ENCODE measurements around the gene DACT3.
A peak's percentile ranks its signal among the peaks of the same experiment; 100 is the strongest.

Gene DACT3

DNA sequence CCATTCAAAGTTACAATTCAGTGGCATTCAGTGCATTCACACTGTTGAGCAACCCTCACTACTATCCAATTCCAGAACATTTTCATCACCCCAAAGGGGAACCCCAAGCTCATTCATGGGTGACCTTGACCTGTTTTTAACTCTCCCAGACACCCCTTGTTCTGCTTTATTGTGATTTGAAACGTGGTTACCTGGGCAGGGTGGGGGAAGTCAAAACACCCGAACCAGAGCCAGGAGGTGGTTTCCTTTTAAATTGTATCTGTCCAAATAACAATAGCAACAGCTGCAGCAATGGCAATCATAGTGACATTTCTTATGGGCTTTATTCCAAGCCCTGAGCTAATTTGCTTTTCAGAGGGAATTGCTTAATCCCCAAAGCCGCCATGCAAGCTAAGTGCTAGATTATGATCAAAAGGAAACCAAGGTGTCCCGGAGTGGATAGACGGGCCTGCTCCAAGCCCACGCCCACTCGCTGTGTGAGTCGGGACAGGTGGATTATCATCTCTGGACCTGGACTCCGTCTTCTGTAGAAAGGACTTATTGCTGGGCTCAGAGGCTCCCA, 42.2 kb downstream of the DACT3 start:
- DNase-seq (ENCODE audit: insufficient read length, low spot score) (no peak), FAIRE-seq (no peak)
- TF ChIP-seq, protein P1, sequence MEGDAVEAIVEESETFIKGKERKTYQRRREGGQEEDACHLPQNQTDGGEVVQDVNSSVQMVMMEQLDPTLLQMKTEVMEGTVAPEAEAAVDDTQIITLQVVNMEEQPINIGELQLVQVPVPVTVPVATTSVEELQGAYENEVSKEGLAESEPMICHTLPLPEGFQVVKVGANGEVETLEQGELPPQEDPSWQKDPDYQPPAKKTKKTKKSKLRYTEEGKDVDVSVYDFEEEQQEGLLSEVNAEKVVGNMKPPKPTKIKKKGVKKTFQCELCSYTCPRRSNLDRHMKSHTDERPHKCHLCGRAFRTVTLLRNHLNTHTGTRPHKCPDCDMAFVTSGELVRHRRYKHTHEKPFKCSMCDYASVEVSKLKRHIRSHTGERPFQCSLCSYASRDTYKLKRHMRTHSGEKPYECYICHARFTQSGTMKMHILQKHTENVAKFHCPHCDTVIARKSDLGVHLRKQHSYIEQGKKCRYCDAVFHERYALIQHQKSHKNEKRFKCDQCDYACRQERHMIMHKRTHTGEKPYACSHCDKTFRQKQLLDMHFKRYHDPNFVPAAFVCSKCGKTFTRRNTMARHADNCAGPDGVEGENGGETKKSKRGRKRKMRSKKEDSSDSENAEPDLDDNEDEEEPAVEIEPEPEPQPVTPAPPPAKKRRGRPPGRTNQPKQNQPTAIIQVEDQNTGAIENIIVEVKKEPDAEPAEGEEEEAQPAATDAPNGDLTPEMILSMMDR (IDR thresholded peaks at IDR 0.05; ENCODE audit: insufficient read depth, missing control alignments): no peak

DNA sequence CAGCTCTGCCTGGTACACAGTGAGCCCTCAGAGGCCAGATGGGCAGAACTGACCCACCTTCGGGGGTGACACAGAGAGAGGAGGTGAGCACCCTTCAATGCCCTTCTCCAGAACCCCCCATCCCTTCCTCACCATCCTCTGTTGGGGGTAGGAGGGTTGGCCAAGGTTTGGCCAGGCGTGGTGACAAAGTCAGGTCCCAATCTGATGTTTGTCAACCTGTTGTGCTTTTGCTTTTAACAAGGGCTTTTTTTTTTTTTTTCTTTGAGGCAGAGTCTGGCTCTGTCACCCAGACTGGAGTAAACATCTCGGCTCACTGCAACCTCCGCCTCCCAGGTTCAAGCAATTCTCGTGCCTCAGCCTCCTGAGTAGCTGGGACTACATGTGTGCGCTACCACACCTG, 43.4 kb downstream of the DACT3 start:
- TF ChIP-seq, protein P1 (IDR thresholded peaks at IDR 0.05; ENCODE audit: insufficient read depth, missing control alignments): no peak
- DNase-seq (ENCODE audit: insufficient read length, low spot score) (no peak), FAIRE-seq (no peak)

DNA sequence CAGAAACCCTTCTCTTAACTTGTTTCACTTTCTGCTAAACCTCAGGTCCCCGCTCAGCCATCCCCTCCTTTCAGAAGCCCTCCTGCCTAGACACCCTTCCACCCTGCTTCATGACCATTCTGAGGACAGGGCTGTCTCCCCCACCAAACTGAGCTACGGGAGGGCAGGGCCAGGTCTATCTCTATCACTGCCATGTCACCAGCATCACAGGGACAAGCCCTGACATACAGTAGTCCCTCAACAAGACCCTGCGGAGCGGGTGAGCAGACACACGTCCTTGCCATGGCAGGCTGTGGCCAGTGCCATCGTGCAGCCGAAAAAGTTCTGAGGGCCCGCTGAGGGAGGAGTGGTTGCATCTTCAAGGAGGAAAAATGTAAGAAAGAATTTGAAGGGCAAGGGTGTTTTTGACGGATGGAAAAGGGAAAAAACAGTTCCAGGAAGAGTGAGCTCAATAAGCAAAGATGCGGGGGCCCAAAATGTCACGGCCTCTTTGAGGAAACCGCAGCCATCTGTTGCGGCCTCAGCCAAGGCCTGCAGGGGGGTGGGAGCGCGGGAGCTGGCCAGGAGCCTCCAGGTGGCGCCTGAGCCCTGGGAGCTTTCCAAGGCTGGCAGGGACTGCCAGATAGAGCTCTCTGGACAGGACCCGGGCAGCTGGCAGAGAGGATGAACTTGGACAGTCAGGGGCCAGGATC, 44.2 kb downstream of the DACT3 start:
- FAIRE-seq (no peak), DNase-seq (ENCODE audit: insufficient read length, low spot score) (peak; percentile 78)
- TF ChIP-seq, protein P1 (IDR thresholded peaks at IDR 0.05; ENCODE audit: insufficient read depth, missing control alignments): peak; percentile 55

DNA sequence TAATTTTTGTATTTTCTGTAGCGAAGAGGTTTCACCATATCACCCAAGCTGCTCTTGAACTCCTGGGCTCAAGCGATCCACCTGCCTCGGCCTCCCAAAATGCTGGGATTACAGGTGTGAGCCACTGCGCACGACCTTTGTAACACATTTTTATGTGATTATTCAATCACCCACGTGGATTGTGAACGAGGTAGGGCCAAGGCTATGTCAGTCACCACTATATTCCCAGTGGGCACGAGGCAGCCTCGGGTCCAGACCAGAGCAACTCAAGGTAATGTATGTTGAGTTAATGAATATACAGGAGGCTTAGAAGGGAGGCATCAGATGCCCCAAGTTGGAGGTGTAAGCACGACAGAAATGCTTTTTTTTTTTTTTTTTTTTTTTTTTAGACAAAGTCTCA, 45.0 kb downstream of the DACT3 start:
- DNase-seq (ENCODE audit: insufficient read length, low spot score): no peak
- FAIRE-seq: no peak
- TF ChIP-seq, protein P1 (IDR thresholded peaks at IDR 0.05; ENCODE audit: insufficient read depth, missing control alignments): no peak

DNA sequence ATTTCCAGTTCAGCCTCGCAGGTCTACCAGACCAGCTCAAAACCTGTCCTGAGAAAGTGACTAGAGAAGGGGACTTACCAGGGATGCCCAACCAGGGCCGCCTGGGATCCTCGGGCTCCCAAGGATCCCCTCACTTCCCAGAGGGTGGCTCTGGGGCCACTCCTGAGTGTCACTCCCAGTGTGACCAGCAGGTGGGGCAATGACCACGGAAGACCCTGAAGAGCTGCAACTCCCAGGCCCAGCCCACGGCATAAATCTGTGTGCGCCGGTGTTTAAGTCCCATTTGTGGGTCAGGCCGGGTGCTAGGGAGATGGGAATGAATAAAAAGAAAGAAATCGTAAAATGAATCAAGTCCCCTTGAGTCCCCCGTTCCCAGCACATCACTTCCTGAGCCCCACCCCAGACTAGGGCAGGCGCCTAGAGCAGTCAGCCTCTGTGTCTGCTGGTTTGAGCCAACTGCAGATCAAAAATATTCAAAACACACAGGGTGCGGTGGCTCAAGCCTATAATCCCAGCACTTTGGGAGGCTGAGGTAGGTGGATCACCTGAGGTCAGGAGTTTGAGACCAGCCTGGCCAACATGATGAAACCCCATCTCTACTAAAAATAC, 46.8 kb downstream of the DACT3 start:
- DNase-seq (ENCODE audit: insufficient read length, low spot score) (peak; percentile 91), FAIRE-seq (no peak)

DNA sequence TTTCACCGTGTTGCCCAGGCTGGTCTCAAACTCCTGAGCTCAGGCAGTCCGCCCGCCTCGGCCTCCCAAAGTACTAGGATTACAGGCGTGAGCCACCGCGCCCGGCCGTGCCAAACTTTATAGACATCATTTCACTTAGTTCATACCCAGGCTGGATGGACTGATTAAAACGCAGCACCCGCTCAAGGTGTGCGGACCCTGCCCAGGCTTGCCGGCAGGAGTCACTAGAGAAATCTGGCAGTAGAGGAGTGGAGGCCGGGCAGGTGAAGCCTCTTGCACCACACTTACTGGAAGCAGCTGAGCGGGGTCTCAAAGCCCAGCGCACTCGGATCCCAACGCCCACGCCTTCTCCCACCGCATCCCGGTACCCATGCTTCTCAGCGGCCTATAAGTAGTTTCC, 47.5 kb downstream of the DACT3 start:
- no peak for DNase-seq (ENCODE audit: insufficient read length, low spot score)
- FAIRE-seq: no peak

More for the DNA sequence above, 46.8 kb downstream of the DACT3 start:
- TF ChIP-seq, protein P1 (IDR thresholded peaks at IDR 0.05; ENCODE audit: insufficient read depth, missing control alignments): peak; percentile 86

More for the DNA sequence above, 47.5 kb downstream of the DACT3 start:
- TF ChIP-seq, protein P1 (IDR thresholded peaks at IDR 0.05; ENCODE audit: insufficient read depth, missing control alignments): no peak

All from D721Med (cell line).